WTC11 (cell line): Measurements from ENCODE around the gene SLAMF7. TPM values are rescaled to one million over a fixed set of nuclear protein-coding genes. Genes with fewer than 3 reads are reported as not detected.

ENCODE experiments used
- ATAC-seq: fragments of 200-7000 bp; cut with Tn5 transposase; 2 replicates; pipeline ENCODE4 v1.10.0; 2021; ENCODE audit warnings: mild to moderate bottlenecking, moderate library complexity
- CTCF ChIA-PET: fragments of 300-600 bp; sonication (Branson Sonifier 250); formaldehyde crosslinking; loops from one replicate; lab custom pipeline; 2021; ENCODE audit warnings: antibody characterized with exemption; lab: Charles Lee
- POLR2A ChIA-PET: fragments of 350-600 bp; sonication (Branson Sonifier 250); formaldehyde crosslinking; loops from one replicate; lab custom pipeline; 2021; ENCODE audit warnings: antibody characterized with exemption; lab: Charles Lee
- DNase-seq: peaks from one replicate; pipeline ENCODE4 v3.0.0; 2021; ENCODE audit warnings: low spot score
- H3K27ac Mint-ChIP-seq: 2 replicates; pipeline ENCODE4 v1.8.0; 2021; ENCODE audit warnings: mixed read lengths
- H3K27me3 Mint-ChIP-seq: 2 replicates; pipeline ENCODE4 v1.8.0; 2021; ENCODE audit warnings: low read depth, mild to moderate bottlenecking, moderate library complexity, mixed read lengths
- H3K36me3 Mint-ChIP-seq: 2 replicates; pipeline ENCODE4 v1.8.0; 2021; ENCODE audit warnings: mixed read lengths
- H3K4me1 Mint-ChIP-seq: 2 replicates; pipeline ENCODE4 v1.8.0; 2022; ENCODE audit warnings: mixed read lengths
- H3K4me3 Mint-ChIP-seq: 2 replicates; pipeline ENCODE4 v1.8.0; 2021; ENCODE audit warnings: mild to moderate bottlenecking, moderate library complexity, mixed read lengths
- H3K9me3 Mint-ChIP-seq: 2 replicates; pipeline ENCODE4 v1.8.0; 2021; ENCODE audit warnings: mixed read lengths
- ARID4B ChIP-seq: sonication (generic); formaldehyde crosslinking; IDR thresholded peaks from 2 replicates; pipeline ENCODE4 v1.8.0; 2023; ENCODE audit warnings: missing genetic modification reagents, mild to moderate bottlenecking, borderline replicate concordance
- EMX1 ChIP-seq: fragments of 250-450 bp; sonication (Bioruptor Pico); IDR thresholded peaks from 2 replicates; pipeline ENCODE4 v1.8.0; 2021; ENCODE audit warnings: mild to moderate bottlenecking
- GTF2I ChIP-seq: fragments of 250-450 bp; sonication (Bioruptor Pico); conservative IDR thresholded peaks from 2 replicates; pipeline ENCODE4 v1.4.0; 2021; ENCODE audit warnings: mild to moderate bottlenecking
- IRF2 ChIP-seq: sonication (generic); formaldehyde crosslinking; IDR thresholded peaks from 2 replicates; pipeline ENCODE4 v1.8.0; 2022; ENCODE audit warnings: low read depth, missing genetic modification reagents, borderline replicate concordance
- JUN ChIP-seq: sonication (generic); formaldehyde crosslinking; IDR thresholded peaks from 2 replicates; pipeline ENCODE4 v1.8.0; 2023; ENCODE audit warnings: mild to moderate bottlenecking, missing genetic modification reagents
- MYBL2 ChIP-seq: sonication (generic); formaldehyde crosslinking; IDR thresholded peaks from 2 replicates; pipeline ENCODE4 v1.8.1; 2023; ENCODE audit warnings: mild to moderate bottlenecking, moderate library complexity, missing genetic modification reagents
- TCF7 ChIP-seq: sonication (generic); formaldehyde crosslinking; IDR thresholded peaks from 2 replicates; pipeline ENCODE4 v1.8.0; 2022; ENCODE audit warnings: mild to moderate bottlenecking, low read depth, missing genetic modification reagents, moderate library complexity
- ZNF138 ChIP-seq: sonication (generic); formaldehyde crosslinking; conservative IDR thresholded peaks from 2 replicates; pipeline ENCODE4 v1.8.1; 2022; ENCODE audit warnings: mild to moderate bottlenecking, moderate library complexity, missing genetic modification reagents
- ZNF317 ChIP-seq: sonication (generic); formaldehyde crosslinking; IDR thresholded peaks from 2 replicates; pipeline ENCODE4 v1.8.1; 2023; ENCODE audit warnings: low read depth, mild to moderate bottlenecking, moderate library complexity, missing genetic modification reagents, borderline replicate concordance
- total RNA-seq: library from RNA; stranded (reverse); gene quantifications from 3 replicates; pipeline ENCODE4 v1.2.3, GENCODE V29; 2021

SLAMF7 gene
- total RNA-seq, 1 experiment from 2014 or later, result 0.15 TPM

- no peak for TF ChIP-seq ARID4B (CRISPR knock-in tag)
- no peak for TF ChIP-seq TCF7 (CRISPR knock-in tag)
- no peak for TF ChIP-seq JUN (CRISPR knock-in tag)
- TF ChIP-seq ZNF138 (CRISPR knock-in tag), result no peak
- TF ChIP-seq EMX1 (CRISPR knock-in tag), result no peak
- TF ChIP-seq MYBL2, result no peak
- no peak for TF ChIP-seq IRF2
- no peak for TF ChIP-seq ZNF317
These were observed 61.8 kb downstream of the SLAMF7 start (continued) for GRCh38 chr1:160800645-160801408.

- Mint-ChIP-seq H3K9me3 (peaks cover 10% of the 10 kb centered on the region), H3K4me1 (no peaks in the 10 kb centered on the region), H3K27me3 (no peaks in the 10 kb centered on the region), H3K27ac (no peak overlapping the region), H3K4me3 (no peak overlapping the region), H3K36me3 (peaks cover 5% of the 10 kb centered on the region)
- DNase-seq (no peak), ATAC-seq (no peak)
- ChIA-PET CTCF (interaction anchor here (0.9 to 1.1 kb wide), 2 partner anchors 20 to 33 kb away, joined by 3 read pairs; no protein-coding TSS in a partner anchor), POLR2A (no interaction called here)
- no peak for TF ChIP-seq GTF2I (CRISPR knock-in tag)
These were observed 63.0 kb downstream of the SLAMF7 start for GRCh38 chr1:160801836-160802580.

Other genes with a start within 250 kb of the SLAMF7 start
- 0.18 TPM in 1 of 3 replicates, not detected in the others for gene SLAMF6, start 216.0 kb upstream of the SLAMF7 start, total RNA-seq
- 0.02 to 0.30 TPM (median 0.17 TPM) in 3 replicates for gene CD84, start 159.8 kb upstream of the SLAMF7 start, total RNA-seq
- gene SLAMF1, start 92.2 kb upstream of the SLAMF7 start, total RNA-seq, result 0.11 to 0.15 TPM (median 0.11 TPM) in 3 replicates
- gene CD48, start 27.4 kb upstream of the SLAMF7 start, total RNA-seq, result 0.37 to 0.96 TPM (median 0.66 TPM) in 3 replicates
- gene LY9, start 56.9 kb downstream of the SLAMF7 start, total RNA-seq, result 0.18 TPM in 1 of 3 replicates, not detected in the others
- not detected in 3 replicates for gene CD244, start 123.6 kb downstream of the SLAMF7 start, total RNA-seq
- not detected in 3 replicates for gene ITLN1, start 145.9 kb downstream of the SLAMF7 start, total RNA-seq
- 5.9 to 7.8 TPM (median 7.0 TPM) in 3 replicates for gene ITLN2, start 215.6 kb downstream of the SLAMF7 start, total RNA-seq